ENCODE results near the gene JKAMP. TPM values are rescaled to one million over a fixed set of nuclear protein-coding genes. Genes with fewer than 3 reads are reported as not detected.
"Not testable (repeated sequence)": the region's sequence is repeated elsewhere in the genome, so short reads cannot be mapped to it uniquely, and the experiment has no call there.

Gene JKAMP, protein sequence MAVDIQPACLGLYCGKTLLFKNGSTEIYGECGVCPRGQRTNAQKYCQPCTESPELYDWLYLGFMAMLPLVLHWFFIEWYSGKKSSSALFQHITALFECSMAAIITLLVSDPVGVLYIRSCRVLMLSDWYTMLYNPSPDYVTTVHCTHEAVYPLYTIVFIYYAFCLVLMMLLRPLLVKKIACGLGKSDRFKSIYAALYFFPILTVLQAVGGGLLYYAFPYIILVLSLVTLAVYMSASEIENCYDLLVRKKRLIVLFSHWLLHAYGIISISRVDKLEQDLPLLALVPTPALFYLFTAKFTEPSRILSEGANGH
- total RNA-seq (2014; rRNA removed; shearing (Covaris generic)) = 59.8 and 80.5 TPM in 2 replicates

DNA sequence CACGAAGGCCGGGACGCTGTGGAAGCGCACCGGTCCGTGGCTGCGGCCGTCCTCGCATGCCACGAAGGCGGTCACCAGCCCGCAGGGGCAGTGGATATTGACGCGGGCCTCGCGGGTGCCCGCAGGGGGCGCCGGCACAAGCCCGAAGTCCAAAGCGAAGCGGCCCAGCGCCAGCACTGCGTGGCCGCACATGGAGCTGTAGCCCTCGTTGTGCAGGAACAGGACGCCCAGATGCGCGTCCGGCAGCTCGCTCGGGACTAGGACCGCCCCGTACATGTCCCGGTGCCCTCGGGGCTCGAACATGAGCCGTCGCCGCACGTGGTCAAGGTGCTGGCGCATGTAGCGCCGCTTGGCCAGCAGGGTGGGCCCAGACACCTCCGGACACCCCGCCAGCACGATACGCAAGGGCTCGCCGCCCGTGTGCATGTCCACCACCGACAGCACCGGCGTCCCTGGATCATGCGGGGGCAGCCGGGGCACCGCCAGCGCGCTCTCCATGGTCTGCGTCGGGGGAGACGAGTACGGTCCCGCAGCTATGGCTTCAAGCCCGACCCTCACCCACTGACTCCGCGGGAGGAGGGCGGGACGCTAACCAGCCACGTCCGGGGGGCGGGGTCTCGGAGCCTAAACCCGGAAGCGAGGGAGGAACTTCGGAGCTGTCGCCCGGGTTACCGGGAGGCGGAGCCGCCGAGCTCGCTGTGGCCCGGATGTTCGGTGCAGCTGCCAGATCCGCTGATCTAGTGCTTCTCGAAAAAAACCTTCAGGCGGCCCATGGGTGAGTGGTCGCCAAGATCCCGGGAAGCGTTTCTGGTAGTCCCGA lies at the start of gene JKAMP, which contains the start of gene L3HYPDH:
Gene JKAMP, plus strand, starts transcription at position 699 of the 820 bp plus-strand sequence. Its CDS starts 73 bp downstream, at position 772.
Gene L3HYPDH, minus strand, starts transcription at position 590 of the 820 bp plus-strand sequence. Its CDS starts 92 bp downstream, at position 498.
- H3K4me3 ChIP-seq (ENCODE audit: insufficient read depth, low read depth, low read length) = peak within 1 kb of the TSS; percentile 83
- peaks cover 5% of the 10 kb centered on the region for H3K36me3 ChIP-seq (replicated peaks; ENCODE audit: control insufficient read depth, insufficient read depth, low read length)
- no peaks in the 10 kb centered on the region for H3K27me3 ChIP-seq (ENCODE audit: control insufficient read depth, insufficient read depth, low read length)
- DNase-seq = peak; percentile 95

DNA sequence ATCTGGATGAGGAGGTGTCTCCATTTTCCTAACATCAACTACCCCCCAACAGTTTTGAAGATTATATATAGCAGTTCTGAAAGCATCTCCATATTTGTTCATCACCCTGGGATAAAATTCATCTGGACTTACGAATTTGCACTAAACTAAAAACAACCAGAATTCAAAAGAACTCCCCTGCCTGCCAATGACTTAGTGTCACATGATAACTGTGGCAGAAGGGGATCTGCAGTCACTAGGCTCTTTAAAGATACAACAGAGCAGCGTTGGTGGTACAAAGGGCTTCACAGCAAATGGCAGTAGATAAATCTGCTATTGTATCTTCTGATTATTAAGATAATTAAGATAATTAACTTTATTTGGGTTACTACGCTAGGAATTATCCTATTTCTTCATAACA lies 49.2 kb upstream of the JKAMP start:
- Histone ChIP-seq H3K27me3 (ENCODE audit: control insufficient read depth, insufficient read depth, low read length) (no peaks in the 10 kb centered on the region), H3K36me3 (replicated peaks; ENCODE audit: control insufficient read depth, insufficient read depth, low read length) (no peaks in the 10 kb centered on the region), H3K4me3 (ENCODE audit: insufficient read depth, low read depth, low read length) (no peak overlapping the region)
- no peak for DNase-seq

DNA sequence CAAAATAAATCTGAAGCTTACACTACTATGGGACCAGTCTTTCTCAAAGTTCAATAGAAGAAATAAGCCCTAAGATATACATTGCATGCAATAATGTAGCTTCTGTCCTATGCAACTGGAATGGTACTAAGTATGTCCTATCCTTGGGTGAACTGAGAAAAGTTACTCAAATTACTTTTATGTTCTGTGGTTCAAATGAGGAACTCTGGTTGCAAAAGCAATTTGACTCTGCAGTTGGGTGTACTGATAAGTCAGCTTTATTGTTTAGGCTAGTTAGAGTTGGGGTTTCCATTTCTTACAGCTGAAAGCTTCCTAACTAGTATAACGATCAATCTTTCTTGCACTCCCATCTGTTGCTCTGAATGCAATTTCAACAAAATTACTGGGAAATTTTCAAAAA lies 48.3 kb upstream of the JKAMP start:
- H3K27me3 ChIP-seq (ENCODE audit: control insufficient read depth, insufficient read depth, low read length) = no peaks in the 10 kb centered on the region
- no peaks in the 10 kb centered on the region for H3K36me3 ChIP-seq (replicated peaks; ENCODE audit: control insufficient read depth, insufficient read depth, low read length)
- no peak for DNase-seq
- H3K4me3 ChIP-seq (ENCODE audit: insufficient read depth, low read depth, low read length) = no peak overlapping the region

DNA sequence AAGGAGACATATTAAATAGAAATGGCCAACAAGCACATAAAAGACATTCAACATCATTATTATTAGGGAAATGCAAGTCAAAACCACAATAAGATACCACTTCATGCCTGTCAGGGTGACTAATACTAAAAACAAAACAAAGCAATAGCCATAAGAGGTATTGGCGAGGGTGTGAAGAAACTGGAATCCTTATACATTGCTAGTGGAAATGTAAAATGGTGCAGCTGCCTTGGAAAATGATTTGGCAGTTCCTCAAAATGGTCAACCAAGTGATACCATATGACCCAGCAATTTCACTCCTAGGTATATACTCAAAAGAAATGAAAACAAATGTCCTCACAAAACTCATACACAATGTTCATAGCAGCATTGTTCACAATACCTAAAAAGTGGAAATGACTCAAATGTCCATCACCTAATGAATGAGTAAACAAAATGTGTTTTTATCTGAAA lies 46.1 kb upstream of the JKAMP start:
- no peak for DNase-seq
- Histone ChIP-seq H3K4me3 (ENCODE audit: insufficient read depth, low read depth, low read length) (no peak overlapping the region), H3K36me3 (replicated peaks; ENCODE audit: control insufficient read depth, insufficient read depth, low read length) (no peaks in the 10 kb centered on the region), H3K27me3 (ENCODE audit: control insufficient read depth, insufficient read depth, low read length) (no peaks in the 10 kb centered on the region)

DNA sequence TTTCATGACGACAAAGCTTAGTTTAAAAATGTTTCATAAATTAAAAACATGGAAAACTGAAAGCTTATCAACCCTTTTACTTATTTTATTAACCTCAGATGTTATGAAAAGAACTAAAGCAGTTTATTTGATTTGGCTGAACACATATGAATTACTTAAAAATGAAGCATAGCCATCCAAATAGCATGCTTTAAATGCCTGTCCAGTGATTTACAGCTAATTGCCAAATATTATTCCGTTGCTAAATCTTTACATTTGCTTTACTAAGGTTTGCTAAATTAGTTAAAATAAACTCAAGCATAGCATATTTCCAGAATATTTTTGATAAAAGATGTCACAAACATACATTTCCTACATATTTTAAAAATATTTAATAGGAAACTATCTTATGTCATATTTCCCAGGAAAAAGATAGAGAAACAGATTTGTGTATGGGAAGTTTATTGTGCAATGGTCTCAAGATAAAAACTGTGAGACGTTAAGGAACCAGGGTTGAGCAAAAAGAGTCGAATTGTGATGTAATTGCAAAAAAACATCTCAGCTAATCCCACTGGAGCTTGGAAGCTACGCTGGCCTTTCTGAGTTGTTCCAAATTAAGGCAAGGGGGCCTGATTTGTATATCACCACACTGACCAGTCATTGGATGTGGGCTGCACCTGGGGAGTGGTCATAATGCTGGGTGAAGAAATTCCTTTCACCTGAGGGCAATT lies 44.9 kb upstream of the JKAMP start:
- Histone ChIP-seq H3K27me3 (ENCODE audit: control insufficient read depth, insufficient read depth, low read length) (no peaks in the 10 kb centered on the region), H3K36me3 (replicated peaks; ENCODE audit: control insufficient read depth, insufficient read depth, low read length) (no peaks in the 10 kb centered on the region), H3K4me3 (ENCODE audit: insufficient read depth, low read depth, low read length) (no peak overlapping the region)
- no peak for DNase-seq

DNA sequence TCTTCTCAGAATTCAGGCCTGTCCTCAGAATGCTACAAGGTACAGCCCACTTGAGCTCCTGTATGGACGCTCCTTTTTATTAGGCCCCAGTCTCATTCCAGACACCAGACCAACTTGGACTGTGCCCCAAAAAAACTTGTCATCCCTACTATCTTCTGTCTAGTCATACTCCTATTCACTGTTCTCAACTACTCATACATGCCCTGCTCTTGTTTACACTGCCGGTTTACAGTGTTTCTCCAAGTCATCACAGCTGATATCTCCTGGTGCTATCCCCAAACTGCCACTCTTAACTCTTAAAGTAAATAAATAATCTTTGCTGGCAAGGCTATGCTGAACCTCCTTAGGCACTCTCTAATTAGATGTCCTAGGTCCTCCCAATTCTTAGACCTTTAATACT lies 35.6 kb upstream of the JKAMP start:
- H3K27me3 ChIP-seq (ENCODE audit: control insufficient read depth, insufficient read depth, low read length); DNase-seq; H3K4me3 ChIP-seq (ENCODE audit: insufficient read depth, low read depth, low read length); H3K36me3 ChIP-seq (replicated peaks; ENCODE audit: control insufficient read depth, insufficient read depth, low read length): not testable (repeated sequence)

DNA sequence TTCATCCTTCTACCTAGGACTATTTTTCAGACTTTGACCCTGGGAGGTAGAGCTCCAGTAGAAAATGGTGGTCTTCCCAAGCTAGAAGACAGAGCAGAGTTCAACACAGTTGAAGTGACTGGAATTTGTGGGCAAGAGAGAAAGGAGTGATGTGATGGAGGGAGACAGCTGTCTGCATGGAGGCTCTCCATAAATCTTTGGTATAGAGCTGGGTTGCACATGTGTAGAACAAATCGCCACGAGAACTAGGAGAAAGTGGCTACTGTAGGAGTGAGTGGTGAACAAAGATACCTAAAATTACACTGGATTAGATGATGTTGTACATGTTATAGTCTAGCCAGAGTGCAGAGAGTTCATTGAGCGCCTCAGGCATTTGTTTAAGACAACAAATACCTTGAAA lies 33.6 kb upstream of the JKAMP start:
- Histone ChIP-seq H3K27me3 (ENCODE audit: control insufficient read depth, insufficient read depth, low read length) (no peaks in the 10 kb centered on the region), H3K36me3 (replicated peaks; ENCODE audit: control insufficient read depth, insufficient read depth, low read length) (no peaks in the 10 kb centered on the region), H3K4me3 (ENCODE audit: insufficient read depth, low read depth, low read length) (no peak overlapping the region)
- no peak for DNase-seq

DNA sequence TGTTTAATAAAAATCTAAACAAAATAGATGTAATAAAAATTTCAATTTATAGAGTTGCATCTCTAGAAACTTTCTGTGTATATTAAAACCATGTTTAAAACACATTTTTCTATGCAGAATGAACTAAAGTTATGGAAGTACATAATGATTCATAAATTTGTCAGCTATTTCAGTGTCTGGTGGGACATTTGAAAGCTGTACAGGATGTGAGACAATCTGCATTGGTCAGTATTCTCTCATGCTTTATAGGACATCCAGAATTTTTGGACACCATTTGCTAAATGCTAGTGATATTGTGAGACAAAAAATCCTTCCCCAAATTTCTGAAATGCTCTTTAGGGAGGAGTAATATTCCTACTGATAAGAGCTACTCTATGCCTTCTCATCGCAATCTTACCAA lies 32.5 kb upstream of the JKAMP start:
- DNase-seq = no peak
- H3K27me3 ChIP-seq (ENCODE audit: control insufficient read depth, insufficient read depth, low read length) = no peaks in the 10 kb centered on the region
- H3K36me3 ChIP-seq (replicated peaks; ENCODE audit: control insufficient read depth, insufficient read depth, low read length) = no peaks in the 10 kb centered on the region
- H3K4me3 ChIP-seq (ENCODE audit: insufficient read depth, low read depth, low read length) = no peak overlapping the region

DNA sequence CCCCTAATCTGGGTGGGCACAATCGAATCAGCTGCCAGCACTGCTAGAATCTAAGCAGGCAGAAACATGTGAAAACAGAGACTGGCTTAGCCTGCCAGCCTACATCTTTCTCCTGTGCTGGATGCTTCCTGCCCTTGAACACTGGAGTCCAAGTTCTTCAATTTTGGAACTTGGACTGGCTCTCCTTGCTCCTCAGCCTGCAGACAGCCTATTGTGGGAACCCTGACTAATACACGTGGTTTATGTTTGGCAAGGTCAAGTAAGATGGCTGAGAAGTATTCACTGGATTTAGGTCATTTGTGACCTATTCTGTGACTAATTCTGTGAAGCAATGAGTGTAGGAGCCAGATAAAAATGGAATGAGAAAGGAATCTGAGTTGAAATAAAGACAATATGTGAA lies 30.2 kb upstream of the JKAMP start:
- Histone ChIP-seq H3K4me3 (ENCODE audit: insufficient read depth, low read depth, low read length) (no peak overlapping the region), H3K36me3 (replicated peaks; ENCODE audit: control insufficient read depth, insufficient read depth, low read length) (no peaks in the 10 kb centered on the region), H3K27me3 (ENCODE audit: control insufficient read depth, insufficient read depth, low read length) (no peaks in the 10 kb centered on the region)
- no peak for DNase-seq

DNA sequence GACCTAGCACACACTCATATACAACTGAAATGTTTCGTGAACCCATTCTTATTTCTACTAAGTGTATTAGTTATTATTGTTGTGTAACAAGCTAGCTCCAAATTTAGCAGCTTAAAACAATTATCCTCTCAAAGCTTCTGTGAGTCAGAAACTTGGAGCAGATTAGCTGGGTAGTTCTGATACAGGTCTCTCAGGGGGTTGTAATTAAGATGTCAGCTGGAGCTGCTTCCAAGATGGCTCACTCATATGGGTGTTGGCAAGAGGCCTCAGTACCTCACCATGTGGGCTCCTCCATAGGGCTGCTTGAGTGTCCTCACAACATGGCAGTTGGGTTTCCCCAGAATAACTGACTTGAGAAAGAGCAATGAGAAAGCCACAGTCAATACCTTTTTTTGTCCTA lies 28.9 kb upstream of the JKAMP start:
- H3K4me3 ChIP-seq (ENCODE audit: insufficient read depth, low read depth, low read length) = no peak overlapping the region
- no peak for DNase-seq
- H3K36me3 ChIP-seq (replicated peaks; ENCODE audit: control insufficient read depth, insufficient read depth, low read length) = no peaks in the 10 kb centered on the region
- H3K27me3 ChIP-seq (ENCODE audit: control insufficient read depth, insufficient read depth, low read length) = no peaks in the 10 kb centered on the region

DNA sequence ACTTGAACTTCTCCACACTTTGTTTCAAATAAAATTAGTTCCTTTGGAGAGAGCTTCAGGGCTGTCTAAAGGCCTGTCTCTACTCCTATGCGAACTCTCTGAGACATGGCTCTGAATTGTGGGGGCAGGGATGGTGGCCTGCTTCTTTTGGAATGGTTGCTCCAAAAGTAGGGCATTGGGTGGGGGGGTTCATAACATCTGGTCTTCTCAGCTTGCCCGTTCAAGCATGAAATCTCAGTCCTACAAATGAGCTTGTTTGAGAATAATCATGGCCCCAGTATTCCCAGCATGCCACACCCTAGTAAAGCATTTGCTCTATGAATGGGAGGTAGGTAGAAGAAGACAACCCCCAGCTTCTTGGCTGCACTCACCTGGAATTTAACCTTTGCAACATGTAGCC lies 25.8 kb upstream of the JKAMP start:
- peaks cover 7% of the 10 kb centered on the region for H3K27me3 ChIP-seq (ENCODE audit: control insufficient read depth, insufficient read depth, low read length)
- no peaks in the 10 kb centered on the region for H3K36me3 ChIP-seq (replicated peaks; ENCODE audit: control insufficient read depth, insufficient read depth, low read length)
- H3K4me3 ChIP-seq (ENCODE audit: insufficient read depth, low read depth, low read length) = no peak overlapping the region
- no peak for DNase-seq

DNA sequence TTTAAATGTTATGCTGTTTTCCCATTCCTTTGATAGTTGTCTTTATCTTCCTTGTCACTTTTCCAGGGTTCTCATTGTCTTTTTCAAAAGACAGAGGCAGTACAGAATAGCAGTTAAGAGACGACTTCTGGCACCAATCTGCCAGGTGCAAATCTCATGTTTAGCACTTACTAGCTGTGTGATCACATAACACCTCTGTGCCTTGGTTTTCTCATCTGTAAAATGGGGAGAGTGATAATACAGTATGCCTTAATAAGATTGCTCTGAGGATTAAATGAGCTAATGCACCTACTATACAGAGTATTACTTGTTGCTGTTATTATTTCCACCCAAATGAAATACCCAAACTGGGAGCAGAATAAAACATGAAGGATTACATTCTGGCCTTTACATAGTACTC lies 23.9 kb upstream of the JKAMP start:
- Histone ChIP-seq H3K27me3 (ENCODE audit: control insufficient read depth, insufficient read depth, low read length) (peaks cover 21% of the 10 kb centered on the region), H3K36me3 (replicated peaks; ENCODE audit: control insufficient read depth, insufficient read depth, low read length) (no peaks in the 10 kb centered on the region), H3K4me3 (ENCODE audit: insufficient read depth, low read depth, low read length) (no peak overlapping the region)
- no peak for DNase-seq

DNA sequence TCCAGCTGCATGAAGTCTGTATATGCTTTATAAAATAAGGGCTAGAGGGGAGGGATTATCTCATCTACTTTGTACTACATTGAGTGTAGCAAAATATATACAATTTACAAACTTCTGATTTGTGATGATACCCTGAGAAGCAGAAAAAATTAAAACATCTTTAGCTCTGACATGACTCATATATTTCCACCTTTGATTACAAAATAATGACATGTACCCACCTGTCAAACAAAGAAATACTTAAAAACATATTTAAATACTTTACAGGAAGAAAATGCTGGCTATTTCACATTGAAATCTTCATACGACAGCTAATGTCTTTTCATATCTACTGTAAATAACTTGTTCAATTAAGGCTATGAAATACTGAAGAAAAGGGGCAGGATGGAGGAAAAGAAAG lies 22.4 kb upstream of the JKAMP start:
- no peak for DNase-seq
- H3K36me3 ChIP-seq (replicated peaks; ENCODE audit: control insufficient read depth, insufficient read depth, low read length) = no peaks in the 10 kb centered on the region

DNA sequence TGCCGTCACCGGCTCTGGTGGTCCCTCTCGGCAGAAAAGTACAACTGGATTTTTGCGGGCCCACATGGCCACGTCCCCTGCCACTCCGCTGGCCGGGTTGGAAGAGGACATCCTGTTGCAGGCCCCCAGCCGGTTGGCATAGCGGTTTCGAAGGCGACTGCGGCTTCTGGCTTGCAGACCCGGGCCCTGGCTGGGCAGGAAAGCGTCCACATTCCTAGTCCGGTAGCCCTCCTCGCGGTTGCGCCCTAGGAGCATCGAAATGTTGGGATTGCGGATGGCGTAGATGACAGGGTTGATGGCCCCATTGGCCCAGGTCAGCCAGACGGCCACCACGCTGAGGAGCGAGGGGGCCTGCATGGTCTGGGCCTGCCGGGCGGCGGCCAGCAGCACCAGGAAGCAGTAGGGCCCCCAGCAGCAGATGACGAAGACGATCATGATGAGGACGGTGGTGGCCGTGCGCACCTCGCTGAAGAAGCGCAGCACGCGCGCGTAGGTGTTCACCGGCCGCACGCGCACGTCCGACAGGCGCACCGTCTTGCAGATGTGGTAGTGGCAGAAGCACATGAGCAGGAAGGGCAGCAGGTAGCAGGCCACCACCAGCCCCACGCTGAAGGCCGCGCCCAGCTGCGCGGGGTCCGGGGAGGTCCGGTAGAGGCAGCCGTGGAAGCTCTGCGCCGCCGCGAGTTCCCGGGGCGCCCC lies 20.4 kb upstream of the JKAMP start:
- Histone ChIP-seq H3K27me3 (ENCODE audit: control insufficient read depth, insufficient read depth, low read length) (peaks cover 25% of the 10 kb centered on the region), H3K4me3 (ENCODE audit: insufficient read depth, low read depth, low read length) (peak overlapping the region; percentile 63), H3K36me3 (replicated peaks; ENCODE audit: control insufficient read depth, insufficient read depth, low read length) (no peaks in the 10 kb centered on the region)
- DNase-seq = peak; percentile 75

More for the DNA sequence above, 22.4 kb upstream of the JKAMP start:
- no peak overlapping the region for H3K4me3 ChIP-seq (ENCODE audit: insufficient read depth, low read depth, low read length)
- peaks cover 25% of the 10 kb centered on the region for H3K27me3 ChIP-seq (ENCODE audit: control insufficient read depth, insufficient read depth, low read length)
